Mononuclear cell (primary cell): Measurements from ENCODE around the gene CDCP2. TPM values are rescaled to one million over a fixed set of nuclear protein-coding genes. Genes with fewer than 3 reads are reported as not detected.
"Not testable (repeated sequence)": the region's sequence is repeated elsewhere in the genome, so short reads cannot be mapped to it uniquely, and the experiment has no call there.

ENCODE experiments used
- H3K27me3 ChIP-seq: 2 replicates; pipeline ENCODE4 v1.6.0; 2011; ENCODE audit warnings: low read length, control low read depth; ENCODE audit not compliant: insufficient read depth
- H3K4me1 ChIP-seq: 2 replicates; pipeline ENCODE4 v1.5.1; 2011; ENCODE audit warnings: mild to moderate bottlenecking, low read length, control low read depth; ENCODE audit not compliant: insufficient read depth
- H3K4me3 ChIP-seq: 2 replicates; pipeline ENCODE4 v1.5.1; 2011; ENCODE audit warnings: mild to moderate bottlenecking, low read length, moderate library complexity
- H3K9me3 ChIP-seq: 2 replicates; pipeline ENCODE4 v1.5.1; 2011; ENCODE audit warnings: low read depth, mild to moderate bottlenecking, control low read depth, low read length
- total RNA-seq: library from RNA; depleted of rRNA; stranded (reverse); fragments of >200 nt; gene quantifications from one replicate; pipeline ENCODE4 v1.2.3, GENCODE V29; 2012

The CDCP2 gene
- total RNA-seq, 1 donor = 0.10 TPM

DNA sequence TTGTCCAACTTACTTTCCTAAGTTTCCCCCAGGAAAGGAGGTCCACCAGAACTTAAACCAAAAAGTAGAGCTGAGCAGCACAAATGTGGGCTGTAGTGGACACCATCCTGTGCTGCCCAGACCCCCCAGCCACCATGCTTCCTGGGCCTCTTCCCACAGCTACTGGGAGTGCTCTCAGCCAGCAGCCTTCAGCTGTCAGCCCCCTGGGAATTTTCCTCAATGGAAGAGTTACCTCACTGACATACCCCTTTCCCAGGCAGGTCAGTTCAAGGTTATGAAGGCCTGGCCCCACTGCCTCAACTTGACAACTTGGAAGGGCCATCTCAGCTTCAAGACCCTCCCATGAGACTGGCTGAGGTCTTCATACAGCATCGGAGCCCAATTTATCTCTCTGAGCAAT is 47.7 kb downstream of the CDCP2 start:
- no peaks in the 10 kb centered on the region for H3K27me3 ChIP-seq
- H3K4me1 ChIP-seq = no peaks in the 10 kb centered on the region
- H3K4me3 ChIP-seq = no peak overlapping the region
- H3K9me3 ChIP-seq = no peaks in the 10 kb centered on the region

DNA sequence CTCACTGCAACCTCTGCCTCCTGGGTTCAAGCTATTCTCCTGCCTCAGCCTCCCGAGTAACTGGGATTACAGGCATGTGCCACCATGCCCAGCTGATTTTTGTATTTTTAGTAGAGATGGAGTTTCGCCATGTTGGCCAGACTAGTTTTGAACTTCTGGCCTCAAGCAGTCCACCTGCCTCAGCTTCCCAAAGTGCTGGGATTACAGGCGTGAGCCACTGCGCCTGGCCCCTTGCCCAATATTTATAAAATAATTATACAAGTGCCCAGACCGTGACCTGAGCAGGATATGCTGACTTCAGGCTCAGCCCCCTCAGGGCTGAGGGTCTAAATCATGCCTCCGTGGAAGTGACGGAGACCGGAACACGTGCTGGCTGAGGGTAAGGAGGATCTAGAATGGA is 48.2 kb downstream of the CDCP2 start:
- not testable (repeated sequence) for H3K4me1 ChIP-seq, H3K9me3 ChIP-seq, H3K27me3 ChIP-seq, H3K4me3 ChIP-seq

DNA sequence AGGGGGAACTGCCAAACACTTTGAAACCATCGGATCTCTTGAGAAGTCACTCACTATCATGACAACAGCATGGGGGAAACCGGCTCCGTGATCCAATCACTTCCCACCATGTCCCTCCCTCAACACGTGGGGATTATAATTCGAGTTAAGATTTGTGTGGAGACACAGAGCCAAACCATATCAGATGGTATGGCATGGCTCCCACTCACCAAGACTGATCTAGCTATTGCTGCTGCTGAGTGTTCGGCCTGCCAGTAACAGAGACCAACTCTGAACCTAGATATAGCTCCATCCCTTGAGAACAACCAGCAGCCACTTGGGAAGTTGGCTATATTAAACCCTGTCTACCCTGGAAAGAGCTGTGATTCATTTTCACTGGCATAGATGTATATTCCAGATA is 49.4 kb downstream of the CDCP2 start:
- Histone ChIP-seq H3K4me1 (peaks cover 6% of the 10 kb centered on the region), H3K4me3 (no peak overlapping the region), H3K27me3 (no peaks in the 10 kb centered on the region), H3K9me3 (no peaks in the 10 kb centered on the region)

DNA sequence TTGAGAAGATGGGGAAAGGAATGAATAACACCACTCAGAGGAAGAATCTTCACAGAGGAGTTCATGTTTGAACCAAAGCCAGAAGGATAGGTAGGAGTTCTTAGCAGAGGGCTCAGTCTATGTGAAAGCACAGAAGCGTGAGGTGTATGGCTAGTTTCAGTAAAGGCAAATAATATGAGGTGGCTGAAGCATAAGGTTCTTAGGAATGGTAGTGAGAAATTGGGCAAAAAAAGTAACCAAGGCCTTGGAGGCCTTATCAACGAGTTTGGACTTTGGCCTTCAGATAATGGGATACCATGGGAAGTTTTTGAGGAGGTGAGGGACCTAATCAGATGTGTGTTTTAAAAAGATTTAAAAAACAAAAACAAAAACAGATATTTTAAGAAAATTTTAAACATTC is 52.3 kb downstream of the CDCP2 start:
- Histone ChIP-seq H3K9me3 (no peaks in the 10 kb centered on the region), H3K4me3 (no peak overlapping the region), H3K27me3 (no peaks in the 10 kb centered on the region), H3K4me1 (peaks cover 21% of the 10 kb centered on the region)

DNA sequence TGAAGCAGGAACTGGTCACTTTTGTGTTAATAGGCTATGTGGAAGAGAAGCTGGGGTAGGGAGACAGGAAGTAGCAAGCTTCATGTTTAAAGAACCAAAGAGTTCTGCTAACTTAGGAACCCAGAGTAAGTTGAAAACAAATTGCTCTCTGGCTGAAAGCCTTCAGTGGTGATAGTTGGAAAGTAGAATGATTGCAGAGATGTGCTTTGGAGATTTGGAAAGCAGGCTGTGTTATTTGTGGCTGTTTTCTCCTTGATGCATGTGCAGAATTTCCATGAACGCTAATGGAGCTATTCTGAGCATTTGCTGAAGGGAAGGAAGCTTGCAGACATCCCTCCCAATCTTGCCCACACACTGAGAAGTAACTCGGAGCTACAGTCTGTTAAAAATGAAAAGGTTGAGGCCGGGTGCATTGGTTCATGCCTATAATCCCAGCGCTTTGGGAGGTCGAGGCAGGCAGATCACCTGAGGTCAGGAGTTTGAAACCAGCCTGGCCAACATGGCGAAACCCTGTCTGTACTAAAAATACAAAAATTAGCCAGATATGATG is 53.7 kb downstream of the CDCP2 start:
- Histone ChIP-seq H3K4me3 (no peak overlapping the region), H3K27me3 (no peaks in the 10 kb centered on the region), H3K9me3 (no peaks in the 10 kb centered on the region), H3K4me1 (peaks cover 23% of the 10 kb centered on the region)

DNA sequence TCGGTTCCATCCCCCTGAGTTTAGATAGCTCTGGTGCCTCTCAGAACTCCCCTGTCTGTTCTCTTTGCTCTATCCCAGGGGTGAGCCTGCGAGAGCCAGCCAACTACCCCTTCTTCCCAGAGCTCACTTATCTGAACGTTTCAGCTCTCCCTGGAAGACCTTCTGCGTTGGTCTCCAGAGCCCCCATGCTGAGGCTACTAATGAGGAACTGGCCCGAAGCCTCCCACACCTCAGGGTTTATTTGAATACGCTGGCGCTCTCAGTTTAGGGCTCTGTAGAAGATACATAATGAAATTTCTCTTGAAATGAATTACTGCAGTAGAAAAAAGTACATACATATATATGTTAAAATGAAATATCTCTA is 55.9 kb downstream of the CDCP2 start:
- H3K27me3 ChIP-seq = no peaks in the 10 kb centered on the region
- H3K9me3 ChIP-seq = no peaks in the 10 kb centered on the region
- H3K4me1 ChIP-seq = peaks cover 23% of the 10 kb centered on the region
- H3K4me3 ChIP-seq = no peak overlapping the region

DNA sequence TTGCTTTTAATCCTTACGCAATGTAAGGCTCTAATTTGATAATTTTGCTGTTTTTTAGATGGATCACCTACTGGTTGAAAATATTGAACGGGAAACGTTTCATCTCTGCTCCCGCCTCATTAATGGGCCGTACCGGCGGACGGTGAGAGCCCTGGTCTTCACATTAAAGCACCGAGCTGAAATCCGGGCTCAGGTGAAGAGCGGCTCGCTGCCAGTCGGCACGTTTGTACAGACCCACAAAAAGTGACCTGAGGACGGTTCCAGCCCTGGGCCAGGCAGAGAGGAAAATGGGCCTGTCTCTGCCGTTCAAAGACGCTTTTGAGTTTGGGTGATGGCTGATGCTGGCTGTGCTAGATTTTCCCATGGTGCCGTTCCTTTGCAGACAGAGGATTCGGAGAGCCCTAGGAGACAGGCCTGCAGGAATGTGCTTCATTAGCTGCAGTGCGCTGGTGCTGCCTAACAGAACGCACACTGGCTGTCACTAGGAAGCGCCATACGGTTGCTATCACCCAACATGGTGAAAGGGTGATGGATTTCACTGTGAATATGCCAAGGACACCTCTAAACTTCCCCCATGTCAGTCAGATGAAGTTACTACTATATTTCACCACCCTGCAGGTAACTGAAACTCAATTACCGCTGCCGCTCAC is 56.4 kb downstream of the CDCP2 start:
- Histone ChIP-seq H3K4me1 (peaks cover 23% of the 10 kb centered on the region), H3K4me3 (no peak overlapping the region), H3K9me3 (no peaks in the 10 kb centered on the region), H3K27me3 (no peaks in the 10 kb centered on the region)

DNA sequence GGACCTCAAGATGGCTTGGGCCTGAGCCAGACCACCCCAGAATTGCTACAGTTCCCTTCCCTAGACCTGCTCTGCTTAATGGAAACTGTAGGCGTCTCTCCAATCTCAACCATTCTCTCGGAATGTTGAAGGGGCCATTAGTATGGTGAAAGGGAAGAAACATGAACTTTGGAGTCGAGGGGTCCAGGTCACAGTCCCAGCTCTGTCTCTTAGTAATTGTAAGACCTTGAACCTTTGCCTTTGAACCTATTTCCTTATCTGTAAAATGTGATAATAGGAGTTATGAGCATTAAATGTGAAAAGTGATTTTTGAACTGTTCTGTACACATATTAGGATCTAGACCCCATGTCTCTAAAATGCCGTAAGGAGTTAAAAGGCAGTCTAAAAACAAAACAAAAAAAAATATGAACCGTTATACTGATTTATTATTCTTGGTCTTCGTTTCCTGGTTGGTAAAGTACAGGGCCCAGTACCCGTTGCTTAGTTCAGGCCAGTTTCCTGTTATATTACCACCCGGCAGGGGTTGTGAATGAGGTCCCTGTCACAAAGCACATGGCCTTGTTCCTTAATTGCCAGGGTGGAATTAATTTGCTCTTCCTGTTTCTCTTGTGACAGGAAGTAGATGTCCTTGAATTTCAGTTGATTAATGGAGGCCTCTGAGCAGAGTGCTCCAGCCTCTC is 57.1 kb downstream of the CDCP2 start:
- Histone ChIP-seq H3K4me3 (no peak overlapping the region), H3K9me3 (no peaks in the 10 kb centered on the region), H3K4me1 (peaks cover 23% of the 10 kb centered on the region), H3K27me3 (no peaks in the 10 kb centered on the region)

DNA sequence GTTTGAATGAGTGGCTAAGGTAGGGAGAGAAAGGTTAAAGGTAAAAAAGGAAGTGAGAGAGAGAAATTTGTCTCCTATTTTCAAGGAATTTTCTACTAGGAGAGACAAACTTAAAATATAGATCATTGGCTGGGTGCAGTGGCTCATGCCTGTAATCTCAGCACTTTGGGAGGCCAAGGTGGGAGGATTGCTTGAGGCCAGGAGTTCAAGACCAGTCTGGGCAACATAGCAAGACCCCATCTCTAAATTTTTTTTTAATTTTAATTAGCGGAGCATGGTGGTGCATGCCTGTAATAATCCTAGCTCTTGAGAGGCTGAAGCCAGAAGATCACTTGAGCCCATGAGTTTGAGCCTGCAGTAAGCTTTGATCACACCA is 58.1 kb downstream of the CDCP2 start:
- not testable (repeated sequence) for H3K4me3 ChIP-seq, H3K27me3 ChIP-seq, H3K9me3 ChIP-seq
- peaks cover 23% of the 10 kb centered on the region for H3K4me1 ChIP-seq

DNA sequence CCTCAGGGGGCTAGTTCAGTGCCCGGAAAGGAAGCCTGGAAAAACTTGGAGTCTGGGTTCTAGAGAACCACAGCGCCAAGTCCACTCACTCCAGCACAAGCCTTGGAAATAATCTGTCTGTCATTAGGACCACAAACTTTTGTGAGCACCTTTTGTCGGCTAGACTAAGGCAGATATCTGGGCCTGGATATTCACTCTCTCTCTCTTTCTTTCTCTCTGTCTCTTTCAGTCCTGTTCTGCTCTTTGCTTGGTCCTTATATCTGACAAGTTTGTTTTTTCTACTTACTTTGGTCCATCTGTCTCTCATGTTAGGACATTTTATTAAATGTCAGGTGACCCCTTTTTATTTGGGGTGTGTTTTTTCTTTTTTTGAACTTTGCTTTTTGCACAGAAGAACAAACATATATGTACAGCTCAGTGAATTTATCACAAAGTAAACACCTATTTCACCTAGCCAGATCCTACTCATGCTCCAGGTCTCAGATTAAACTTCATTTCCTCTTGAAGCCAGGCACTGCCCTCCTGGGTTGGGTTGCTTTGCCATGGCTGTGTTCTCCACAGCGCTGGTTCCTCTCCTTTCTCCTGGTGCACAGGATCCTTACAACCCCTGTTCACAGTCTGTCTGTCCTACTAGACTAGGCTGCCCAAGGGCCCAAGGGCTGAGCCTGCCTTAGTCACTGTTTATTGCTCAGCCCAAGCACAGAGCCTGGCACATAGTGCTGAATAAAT is 58.6 kb downstream of the CDCP2 start:
- H3K9me3 ChIP-seq = no peaks in the 10 kb centered on the region
- peaks cover 21% of the 10 kb centered on the region for H3K4me1 ChIP-seq
- H3K4me3 ChIP-seq = no peak overlapping the region
- no peaks in the 10 kb centered on the region for H3K27me3 ChIP-seq

DNA sequence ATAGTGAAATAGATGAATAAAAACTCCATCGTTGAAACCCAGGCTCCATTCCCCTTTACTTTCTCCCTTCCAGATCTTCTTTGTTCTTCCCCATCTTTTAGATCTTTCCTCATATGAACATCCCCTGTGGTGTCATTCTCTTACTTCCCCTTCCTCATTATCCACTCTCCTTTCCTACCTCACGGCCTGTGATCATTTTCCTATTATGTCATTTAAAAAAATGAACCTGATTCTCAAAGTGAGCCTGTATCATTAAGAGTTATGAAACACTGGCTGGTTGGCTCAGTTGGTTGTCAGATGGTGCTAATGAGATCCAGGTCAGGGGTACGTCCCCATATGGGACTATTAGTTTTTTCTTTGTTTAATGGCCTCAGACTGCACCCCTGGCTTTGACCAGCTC is 61.1 kb downstream of the CDCP2 start:
- Histone ChIP-seq H3K4me3 (no peak overlapping the region), H3K27me3 (no peaks in the 10 kb centered on the region), H3K9me3 (no peaks in the 10 kb centered on the region), H3K4me1 (peaks cover 14% of the 10 kb centered on the region)

DNA sequence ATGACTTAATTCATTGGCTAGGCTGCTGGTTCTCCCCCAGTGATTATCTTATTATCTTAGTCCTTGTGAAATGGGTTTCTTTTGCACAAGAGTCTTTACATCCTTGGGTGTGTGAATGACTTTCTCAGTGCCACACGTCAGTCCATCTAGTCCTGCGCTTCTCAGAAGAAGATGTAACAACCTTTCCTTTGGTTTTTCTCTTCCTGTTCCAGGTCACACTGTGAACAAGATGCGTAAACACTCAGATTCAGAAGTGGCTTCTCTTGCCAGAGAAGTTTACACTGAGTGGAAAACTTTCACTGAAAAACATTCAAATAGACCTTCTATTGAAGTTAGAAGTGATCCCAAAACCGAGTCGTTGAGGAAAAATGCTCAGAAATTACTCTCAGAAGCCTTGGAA is 64.4 kb downstream of the CDCP2 start:
- Histone ChIP-seq H3K9me3 (no peaks in the 10 kb centered on the region), H3K4me3 (no peak overlapping the region), H3K27me3 (no peaks in the 10 kb centered on the region), H3K4me1 (no peaks in the 10 kb centered on the region)

DNA sequence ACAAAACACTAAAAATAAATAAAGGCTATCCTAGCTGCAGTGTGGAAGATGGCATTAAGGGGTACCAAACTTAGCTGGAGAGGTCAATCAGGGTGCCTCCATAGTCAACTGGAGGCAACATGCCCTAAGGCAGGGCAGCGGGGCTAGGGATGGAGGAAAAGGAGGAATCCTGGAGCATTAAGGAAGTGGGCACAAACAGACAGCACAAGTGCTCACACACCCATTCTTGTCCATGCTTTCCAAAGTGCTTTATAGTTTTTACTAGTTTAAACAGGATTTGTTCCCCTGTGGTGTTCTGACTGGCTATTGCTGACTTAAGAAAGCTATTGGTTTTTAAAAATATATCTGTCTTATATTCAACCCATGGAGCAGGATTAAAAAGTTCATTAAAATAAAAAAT is 66.0 kb downstream of the CDCP2 start:
- no peak overlapping the region for H3K4me3 ChIP-seq
- no peaks in the 10 kb centered on the region for H3K9me3 ChIP-seq
- H3K27me3 ChIP-seq = no peaks in the 10 kb centered on the region
- H3K4me1 ChIP-seq = no peaks in the 10 kb centered on the region

DNA sequence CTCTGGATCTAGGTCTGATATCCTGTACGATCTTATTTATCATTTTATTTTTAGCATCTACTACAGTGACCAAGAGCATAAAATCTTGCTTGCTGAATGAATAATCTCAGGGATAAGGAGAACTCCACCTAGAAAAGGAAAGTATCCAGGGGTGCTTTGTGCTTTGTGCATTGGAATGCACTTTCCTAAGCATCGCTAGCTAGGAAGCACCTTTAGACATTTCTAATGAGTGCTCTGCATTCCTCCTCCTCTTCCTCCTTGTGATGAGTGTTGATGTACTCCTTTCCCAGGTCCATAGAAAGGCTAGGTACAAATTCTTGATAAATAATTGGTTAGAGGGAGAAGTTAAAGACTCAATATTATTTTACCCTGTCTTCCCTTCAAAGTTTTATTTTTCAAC is 68.0 kb downstream of the CDCP2 start:
- no peaks in the 10 kb centered on the region for H3K9me3 ChIP-seq
- H3K4me1 ChIP-seq = no peaks in the 10 kb centered on the region
- H3K27me3 ChIP-seq = no peaks in the 10 kb centered on the region
- H3K4me3 ChIP-seq = no peak overlapping the region
